SK-N-SH (cell line): ENCODE results near the gene CTBS.
"Not testable (repeated sequence)": the region's sequence is repeated elsewhere in the genome, so short reads cannot be mapped to it uniquely, and the experiment has no call there.

Source experiments
- RAD21 ChIP-seq: IDR thresholded peaks from 2 replicates; pipeline ENCODE4 v1.6.1; 2012; ENCODE audit warnings: mild to moderate bottlenecking, low read length
- RCOR1 ChIP-seq: fragments of 150-350 bp; IDR thresholded peaks from 2 replicates; pipeline ENCODE4 v1.6.1; 2017; ENCODE audit warnings: antibody characterized with exemption, low read length
- SMC3 ChIP-seq: IDR thresholded peaks from 2 replicates; pipeline ENCODE4 v1.6.1; 2012; ENCODE audit warnings: low read depth, low read length, improper control_type of control experiment
- TF ChIP-seq, protein P1 (sequence below): fragments of 200-600 bp; sonication (generic); IDR thresholded peaks from 2 replicates; pipeline ENCODE4 v1.6.1; 2017; ENCODE audit warnings: antibody characterized with exemption, mild to moderate bottlenecking, moderate library complexity

GRCh38 chr1:84594959-84595358 is 20.7 kb upstream of the CTBS start:
- TF ChIP-seq, protein P1, sequence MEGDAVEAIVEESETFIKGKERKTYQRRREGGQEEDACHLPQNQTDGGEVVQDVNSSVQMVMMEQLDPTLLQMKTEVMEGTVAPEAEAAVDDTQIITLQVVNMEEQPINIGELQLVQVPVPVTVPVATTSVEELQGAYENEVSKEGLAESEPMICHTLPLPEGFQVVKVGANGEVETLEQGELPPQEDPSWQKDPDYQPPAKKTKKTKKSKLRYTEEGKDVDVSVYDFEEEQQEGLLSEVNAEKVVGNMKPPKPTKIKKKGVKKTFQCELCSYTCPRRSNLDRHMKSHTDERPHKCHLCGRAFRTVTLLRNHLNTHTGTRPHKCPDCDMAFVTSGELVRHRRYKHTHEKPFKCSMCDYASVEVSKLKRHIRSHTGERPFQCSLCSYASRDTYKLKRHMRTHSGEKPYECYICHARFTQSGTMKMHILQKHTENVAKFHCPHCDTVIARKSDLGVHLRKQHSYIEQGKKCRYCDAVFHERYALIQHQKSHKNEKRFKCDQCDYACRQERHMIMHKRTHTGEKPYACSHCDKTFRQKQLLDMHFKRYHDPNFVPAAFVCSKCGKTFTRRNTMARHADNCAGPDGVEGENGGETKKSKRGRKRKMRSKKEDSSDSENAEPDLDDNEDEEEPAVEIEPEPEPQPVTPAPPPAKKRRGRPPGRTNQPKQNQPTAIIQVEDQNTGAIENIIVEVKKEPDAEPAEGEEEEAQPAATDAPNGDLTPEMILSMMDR = not testable (repeated sequence)
- not testable (repeated sequence) for TF ChIP-seq RAD21, RCOR1, SMC3
